ENCODE measurements around the gene SLC24A4. TPM values are rescaled to one million over a fixed set of nuclear protein-coding genes. Genes with fewer than 3 reads are reported as not detected.

Gene SLC24A4
- polyA plus RNA-seq, 1 donor (not counting 4 experiments of a cell fraction or from before 2014, with no cell fraction given), result 0.10 TPM

GRCh38 chr14:92471919-92472318, 149.0 kb downstream of the SLC24A4 start:
- no peaks in the 10 kb centered on the region for H4K20me1 ChIP-seq (ENCODE audit: control insufficient read depth, extremely low read depth, insufficient read depth, low read length)
- dilution Hi-C loops (cut with MboI; ENCODE audit: extremely low pct_ligation_motif_present, low sequenced_read_pairs), result no loop called here
- H3K9ac ChIP-seq (ENCODE audit: control insufficient read depth, extremely low read depth, insufficient read depth, low read length), result no peak overlapping the region
- H3K9me1 ChIP-seq (ENCODE audit: control insufficient read depth, extremely low read depth, insufficient read depth, low read length), result no peaks in the 10 kb centered on the region
- H3K9me3 ChIP-seq (ENCODE audit: control insufficient read depth, low read depth, low read length), result peaks cover 5% of the 10 kb centered on the region
- DNase-seq (ENCODE audit: low read depth, low spot score) (peak; percentile 61), FAIRE-seq (peak; percentile 99)
- peak overlapping the region; percentile 34 for H3K4me2 ChIP-seq (ENCODE audit: control insufficient read depth, extremely low read depth, insufficient read depth, low read depth, low read length)
- no peak for TF ChIP-seq CTCF (optimal IDR thresholded peaks at IDR 0.05 in 1 of 3, IDR thresholded peaks at IDR 0.05 in 1 of 3, conservative IDR thresholded peaks at IDR 0.05 in 1 of 3; ENCODE audit: extremely low read depth in 1 of 3, insufficient read depth in 2 of 3, low read length in 3 of 3)
- no peak for TF ChIP-seq EZH2 (IDR thresholded peaks at IDR 0.05; ENCODE audit: low read length)
- H3K4me1 ChIP-seq (ENCODE audit: control insufficient read depth, extremely low read depth, insufficient read depth, low read length), result peaks cover 41% of the 10 kb centered on the region
- peak overlapping the region; percentile 2 for H3K27ac ChIP-seq (ENCODE audit: control insufficient read depth, insufficient read depth, low read length)
- H3K4me3 ChIP-seq (ENCODE audit: control insufficient read depth in 2 of 3, extremely low read depth in 1 of 3, insufficient read depth in 2 of 3, low read depth in 1 of 3, low read length in 3 of 3), result no peak overlapping the region
- H3K36me3 ChIP-seq (ENCODE audit: control insufficient read depth in 2 of 2, extremely low read depth in 1 of 2, insufficient read depth in 2 of 2, low read length in 2 of 2), result no peaks in the 10 kb centered on the region
- no peaks in the 10 kb centered on the region for H3K27me3 ChIP-seq (ENCODE audit: control insufficient read depth, extremely low read depth, insufficient read depth, low read length)
- H3K79me2 ChIP-seq (ENCODE audit: control insufficient read depth, insufficient read depth, low read length), result no peaks in the 10 kb centered on the region
- H2AFZ ChIP-seq (ENCODE audit: control insufficient read depth, low read length), result no peak overlapping the region

- Histone ChIP-seq H3K27ac (ENCODE audit: control insufficient read depth, insufficient read depth, low read length) (peak overlapping the region; percentile 30), H3K9me1 (ENCODE audit: control insufficient read depth, extremely low read depth, insufficient read depth, low read length) (no peaks in the 10 kb centered on the region), H3K27me3 (ENCODE audit: control insufficient read depth, extremely low read depth, insufficient read depth, low read length) (no peaks in the 10 kb centered on the region), H2AFZ (ENCODE audit: control insufficient read depth, low read length) (peak overlapping the region; percentile 11), H3K9me3 (ENCODE audit: control insufficient read depth, low read depth, low read length) (no peaks in the 10 kb centered on the region), H3K4me1 (ENCODE audit: control insufficient read depth, extremely low read depth, insufficient read depth, low read length) (peaks cover 41% of the 10 kb centered on the region), H3K79me2 (ENCODE audit: control insufficient read depth, insufficient read depth, low read length) (no peaks in the 10 kb centered on the region), H3K4me2 (ENCODE audit: control insufficient read depth, extremely low read depth, insufficient read depth, low read depth, low read length) (peak overlapping the region; percentile 5), H3K4me3 (ENCODE audit: control insufficient read depth in 2 of 3, extremely low read depth in 1 of 3, insufficient read depth in 2 of 3, low read depth in 1 of 3, low read length in 3 of 3) (no peak overlapping the region), H3K9ac (ENCODE audit: control insufficient read depth, extremely low read depth, insufficient read depth, low read length) (no peak overlapping the region), H3K36me3 (ENCODE audit: control insufficient read depth in 2 of 2, extremely low read depth in 1 of 2, insufficient read depth in 2 of 2, low read length in 2 of 2) (no peaks in the 10 kb centered on the region), H4K20me1 (ENCODE audit: control insufficient read depth, extremely low read depth, insufficient read depth, low read length) (no peaks in the 10 kb centered on the region)
- dilution Hi-C loops (cut with MboI; ENCODE audit: extremely low pct_ligation_motif_present, low sequenced_read_pairs), result no loop called here
- DNase-seq (ENCODE audit: low read depth, low spot score), result no peak
- FAIRE-seq, result peak; percentile 82
- no peak for TF ChIP-seq CTCF (optimal IDR thresholded peaks at IDR 0.05 in 1 of 3, IDR thresholded peaks at IDR 0.05 in 1 of 3, conservative IDR thresholded peaks at IDR 0.05 in 1 of 3; ENCODE audit: extremely low read depth in 1 of 3, insufficient read depth in 2 of 3, low read length in 3 of 3)
- no peak for TF ChIP-seq EZH2 (IDR thresholded peaks at IDR 0.05; ENCODE audit: low read length)
These were observed 149.9 kb downstream of the SLC24A4 start for GRCh38 chr14:92472860-92473259.
